Midbrain (tissue), 1 donor: ENCODE results near the gene ZC3H18.
A peak's percentile ranks its signal among the peaks of the same experiment; 100 is the strongest.
"Not testable (repeated sequence)": the region's sequence is repeated elsewhere in the genome, so short reads cannot be mapped to it uniquely, and the experiment has no call there.

Experiments
- DNase-seq: peaks from one replicate; lab custom pipeline; 2025; lab: John Stamatoyannopoulos, UW

ZC3H18 gene

DNA sequence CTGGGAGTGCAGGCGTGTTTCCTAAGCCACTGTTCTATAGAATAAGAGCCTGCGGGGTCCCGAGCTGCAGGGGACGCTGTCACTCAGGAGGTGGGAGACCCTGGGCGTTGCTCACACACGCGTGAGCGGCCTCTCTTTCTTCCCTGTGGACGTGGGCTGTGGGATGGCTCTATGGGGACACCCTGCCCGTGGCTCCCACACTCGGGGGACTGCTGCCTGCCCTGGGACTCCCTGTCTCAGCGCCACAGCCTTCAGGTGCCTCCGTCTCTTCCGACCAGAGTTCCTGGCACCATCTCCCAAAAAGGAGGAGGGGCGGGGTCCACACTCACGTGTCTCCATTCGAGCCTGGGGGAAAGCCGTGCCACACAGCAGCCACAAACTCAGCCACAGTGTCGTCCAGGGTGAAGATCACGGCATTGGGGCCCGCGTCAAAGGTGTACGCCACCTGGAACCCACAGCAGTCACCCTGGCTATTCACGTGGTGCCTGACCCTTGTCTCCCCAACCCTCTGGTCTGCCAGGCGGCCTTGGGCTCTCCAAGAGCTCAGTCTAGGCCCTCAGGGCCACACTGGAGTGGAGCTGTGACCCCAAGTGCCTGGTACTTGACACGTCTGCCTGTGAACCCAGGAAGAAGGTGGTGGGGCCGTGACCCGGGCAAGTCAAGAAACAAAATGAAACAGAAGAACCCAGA lies 84.3 kb downstream of the ZC3H18 start:
- DNase-seq: no peak

DNA sequence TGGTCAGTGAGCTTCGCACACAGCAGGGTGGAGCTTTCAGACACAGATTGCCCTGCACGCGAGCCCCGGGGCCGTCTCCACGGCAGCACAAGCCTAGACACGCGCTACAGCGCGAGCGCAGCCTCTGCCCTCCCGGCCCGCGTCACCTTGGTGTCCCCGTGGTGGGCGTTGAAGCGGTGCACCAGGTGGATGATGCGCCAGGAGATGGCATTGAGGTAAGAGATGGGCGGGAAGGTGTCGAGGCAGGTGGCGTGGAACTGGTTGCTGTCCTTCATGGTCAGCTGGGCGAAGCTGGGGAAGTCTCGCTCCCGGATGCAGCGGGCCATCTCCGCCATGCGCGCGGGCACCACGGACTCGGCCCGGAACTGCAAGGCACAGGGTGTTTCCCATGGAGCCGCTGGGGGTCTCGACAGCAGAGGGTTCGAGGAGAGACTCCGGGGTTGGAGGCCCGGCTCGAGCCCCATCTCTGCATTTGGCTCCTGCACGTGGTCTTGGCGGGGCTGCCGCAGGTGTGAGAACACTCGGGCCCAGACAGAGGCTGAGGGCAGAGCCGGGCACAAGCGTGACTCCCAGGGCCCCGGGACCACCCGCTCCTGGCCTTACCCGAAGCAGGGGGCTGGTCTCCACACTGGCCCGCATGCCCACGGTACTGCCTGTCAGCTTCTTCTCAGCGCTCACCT lies 85.0 kb downstream of the ZC3H18 start:
- no peak for DNase-seq

DNA sequence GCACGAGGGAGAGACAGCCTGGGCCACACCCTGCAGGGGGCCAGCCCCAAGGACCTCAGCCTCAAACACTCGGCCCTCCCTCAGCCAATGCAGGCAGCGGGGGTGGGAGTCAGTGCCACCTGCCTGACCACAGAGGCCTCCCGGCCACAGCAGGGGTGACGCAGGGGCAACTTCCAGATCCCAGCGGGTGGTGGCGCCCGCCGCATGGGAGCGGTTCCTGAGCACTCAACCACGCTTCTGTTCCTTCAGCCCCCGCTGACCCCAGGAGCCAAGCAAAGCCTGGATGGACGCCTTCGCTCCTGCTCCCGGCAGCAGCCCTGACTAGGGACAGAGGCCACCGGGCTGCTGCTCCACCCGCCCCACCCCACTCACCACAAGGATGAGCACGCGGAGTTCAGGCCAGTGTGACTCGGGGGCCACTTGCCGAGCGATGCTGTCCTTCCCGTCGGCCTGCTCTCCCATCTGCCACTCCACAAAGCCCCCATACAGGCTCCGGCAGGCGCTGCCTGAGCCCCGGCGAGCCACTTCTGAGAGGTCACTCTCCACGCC lies 85.6 kb downstream of the ZC3H18 start:
- DNase-seq: no peak

DNA sequence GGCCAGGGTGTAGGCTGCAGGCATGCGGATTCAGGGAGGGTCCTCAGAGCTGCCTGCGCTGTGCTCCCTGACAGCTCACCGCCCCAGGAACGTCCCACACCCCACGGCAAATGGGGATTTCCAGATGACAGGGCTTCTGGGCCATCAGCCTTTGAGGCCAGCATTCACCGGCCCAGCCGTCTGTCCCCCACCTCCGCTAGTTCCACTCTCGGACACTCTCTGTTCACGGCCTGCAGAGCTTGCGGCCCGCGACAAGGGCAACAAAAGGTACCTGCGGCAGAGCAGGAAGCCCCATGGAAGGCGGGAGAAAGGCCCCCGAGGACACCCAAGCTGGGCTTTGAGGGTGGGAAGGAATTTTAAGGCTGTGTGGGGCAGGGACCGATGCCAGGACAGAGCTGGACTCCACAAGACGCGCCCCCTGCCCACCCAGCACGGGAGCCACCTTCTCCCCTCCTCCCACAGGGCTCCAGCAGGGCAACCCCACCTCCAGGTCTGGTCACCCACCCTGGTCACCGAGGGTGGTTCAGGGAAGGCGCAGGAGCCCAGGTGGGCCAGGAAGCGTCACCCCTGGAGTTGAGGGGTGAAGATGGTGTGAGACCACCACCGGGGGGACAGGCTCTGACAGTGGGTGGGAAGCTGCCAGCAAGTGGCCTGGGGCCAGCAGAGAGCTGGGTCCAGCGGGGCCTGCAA lies 86.2 kb downstream of the ZC3H18 start:
- no peak for DNase-seq

DNA sequence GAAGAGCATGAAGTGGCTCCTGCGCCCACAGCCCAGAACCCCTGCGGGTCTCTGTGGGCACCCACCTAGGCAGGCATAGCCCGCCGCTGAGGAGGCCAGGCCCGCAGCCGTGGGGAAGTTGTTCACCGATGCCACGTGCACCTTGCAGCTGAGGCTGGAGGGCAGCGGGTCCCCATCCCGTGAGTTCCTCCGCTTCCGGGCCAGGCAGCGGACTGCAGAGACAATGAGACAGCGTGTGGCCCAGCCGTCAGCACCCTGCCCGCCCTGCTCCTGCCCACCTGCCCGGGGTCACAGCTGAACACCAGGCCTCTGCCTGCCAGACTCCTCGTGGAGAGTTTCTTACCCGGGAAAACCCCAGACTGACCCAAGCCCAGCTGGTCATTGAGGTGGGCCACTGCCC lies 87.2 kb downstream of the ZC3H18 start:
- no peak for DNase-seq

DNA sequence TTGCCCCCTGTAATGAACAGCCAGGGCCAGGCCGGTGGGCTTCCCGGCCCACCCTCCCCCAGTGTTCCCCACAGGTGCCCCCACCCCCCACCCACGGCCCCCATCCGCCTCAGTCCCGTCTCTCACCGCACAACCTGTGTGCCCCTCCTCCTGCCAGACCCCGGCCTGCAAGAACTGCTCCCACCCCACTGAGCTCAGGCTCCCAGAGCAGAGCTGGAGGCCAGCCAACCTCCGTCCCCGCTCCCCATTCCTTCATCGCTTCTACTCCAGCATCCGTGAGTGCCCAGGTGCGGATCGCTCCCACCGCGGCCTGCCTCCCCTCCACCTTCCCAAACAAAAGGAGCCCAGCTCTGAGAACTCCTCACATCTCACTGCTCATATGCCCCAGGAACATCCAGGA lies 88.5 kb downstream of the ZC3H18 start:
- DNase-seq: no peak

DNA sequence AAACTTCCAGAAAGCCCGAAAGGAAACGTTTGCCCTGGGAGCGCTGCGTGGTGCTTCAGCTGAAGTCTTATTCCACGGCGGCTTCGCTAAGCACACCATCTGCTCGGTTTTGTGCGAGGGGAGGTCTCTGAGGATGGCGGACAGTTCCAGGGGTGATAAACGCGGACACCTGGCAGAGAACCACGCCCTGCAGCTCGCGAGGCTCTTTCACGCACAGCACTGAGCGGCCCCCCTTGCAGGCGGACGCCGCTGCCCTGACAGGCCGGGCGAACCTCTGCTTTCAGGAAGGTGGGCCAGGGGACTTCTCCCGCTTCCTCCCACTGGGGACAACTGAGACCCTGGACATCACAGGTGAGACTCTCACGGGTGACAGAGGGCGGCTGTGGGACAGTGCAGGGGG lies 89.0 kb downstream of the ZC3H18 start:
- no peak for DNase-seq

DNA sequence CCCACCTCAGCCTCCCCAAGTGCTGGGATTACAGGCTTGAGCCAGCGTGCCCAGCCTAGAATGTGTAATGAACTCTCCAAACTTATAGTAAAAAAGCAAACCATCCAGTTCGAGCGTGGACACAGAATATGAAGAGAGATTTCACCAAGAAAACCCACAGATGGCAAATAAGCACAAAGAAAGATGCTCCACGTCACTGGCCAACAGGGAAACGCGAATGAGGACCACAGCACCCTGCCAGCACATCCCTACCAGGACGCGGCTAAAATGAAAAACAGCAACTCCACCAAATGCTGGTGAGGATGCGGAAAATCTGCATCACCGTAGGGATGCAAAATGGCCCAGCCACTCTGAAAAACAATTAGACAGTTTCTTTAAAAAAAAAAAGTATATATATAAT lies 91.3 kb downstream of the ZC3H18 start:
- no peak for DNase-seq

DNA sequence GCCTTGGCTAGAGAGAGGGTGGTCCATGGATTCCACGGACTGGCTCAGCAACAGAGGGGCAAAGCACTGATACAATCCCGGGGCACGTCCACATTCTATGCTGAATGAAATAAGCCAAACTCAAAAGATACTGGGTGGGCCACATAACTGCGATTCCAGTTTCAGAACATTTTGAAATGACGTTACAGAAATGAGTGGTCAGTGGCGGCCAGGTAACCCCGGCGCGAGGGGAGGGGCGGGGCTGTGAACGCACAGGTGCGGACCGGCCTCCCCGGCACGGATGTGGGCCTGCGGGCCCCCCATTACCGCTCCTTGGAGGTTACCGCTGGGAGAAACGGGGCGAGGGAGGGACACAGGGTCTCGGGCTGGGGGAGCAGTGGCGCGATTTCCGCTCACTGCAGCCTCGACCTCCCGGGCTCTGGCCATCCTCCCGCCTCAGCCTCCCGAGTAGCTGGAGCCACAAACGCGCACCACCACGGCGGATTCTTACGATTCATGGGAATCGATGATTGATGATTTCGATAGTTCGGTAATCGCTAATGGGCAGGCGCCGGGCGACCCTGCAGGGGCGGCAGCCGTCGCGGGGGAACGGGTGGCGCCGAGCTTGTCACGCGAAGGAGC lies 92.1 kb downstream of the ZC3H18 start:
- DNase-seq: no peak

DNA sequence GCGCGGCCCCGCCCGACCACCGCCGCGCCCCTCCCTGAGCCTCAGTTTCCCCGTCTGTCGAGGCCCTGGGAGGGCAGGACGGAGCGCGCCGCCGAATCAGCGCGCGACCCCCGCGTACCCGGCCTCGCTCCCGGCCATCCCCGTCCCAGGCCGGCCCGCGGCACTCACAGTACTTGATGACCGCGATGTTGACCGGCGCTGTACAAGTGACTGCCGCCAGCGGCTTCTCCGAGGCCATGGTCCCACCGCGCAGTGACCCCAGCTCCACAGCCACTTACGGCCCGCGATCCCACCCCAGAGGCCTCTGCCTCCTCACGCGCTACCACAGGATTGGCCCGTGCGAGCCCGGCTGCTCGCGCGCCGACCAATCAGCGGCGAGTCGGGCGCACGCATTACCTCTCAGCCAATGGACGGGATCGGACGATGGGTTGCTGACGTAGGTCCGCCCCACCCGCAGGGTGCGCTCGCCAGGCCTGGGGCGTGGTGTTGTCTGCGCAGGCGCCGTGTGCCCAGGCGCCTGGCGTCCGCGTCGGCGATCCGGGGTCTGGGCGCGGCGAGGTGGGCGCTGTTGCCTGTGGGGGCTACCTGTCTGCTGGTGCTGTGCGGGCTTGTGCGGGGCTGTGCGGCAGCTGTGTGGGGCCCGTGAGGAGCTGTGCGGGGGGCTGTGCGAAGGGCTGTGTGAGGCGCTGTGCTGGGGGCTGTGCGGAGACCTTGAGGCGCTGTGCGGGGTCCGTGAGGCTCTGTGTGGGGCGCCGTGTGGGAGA lies 92.8 kb downstream of the ZC3H18 start, which contains the start of gene MVD:
TSS of gene MVD (minus strand) at position 249 of the 764 bp plus-strand sequence. CDS start at position 238, 11 bp downstream.
- peak; percentile 99 for DNase-seq

DNA sequence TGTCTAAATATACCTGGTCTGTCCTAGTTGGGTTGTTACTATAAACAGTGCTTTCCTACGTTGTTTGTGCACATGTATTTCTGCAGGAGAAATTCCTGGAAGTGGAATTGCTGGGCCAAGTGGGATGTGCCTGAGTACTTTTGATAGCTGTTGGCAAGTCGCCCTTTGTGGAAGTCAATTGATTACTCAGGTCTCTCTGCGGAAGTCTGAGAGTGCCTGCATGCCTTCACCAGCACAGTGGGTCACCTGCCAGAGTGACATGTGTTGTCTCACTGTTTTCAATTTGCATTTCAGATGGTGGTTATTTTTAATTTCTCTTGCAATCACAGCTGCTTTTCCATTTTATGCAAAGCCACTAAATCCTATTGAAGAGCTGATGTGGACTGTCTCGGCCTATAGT lies 94.9 kb downstream of the ZC3H18 start:
- DNase-seq: no peak

DNA sequence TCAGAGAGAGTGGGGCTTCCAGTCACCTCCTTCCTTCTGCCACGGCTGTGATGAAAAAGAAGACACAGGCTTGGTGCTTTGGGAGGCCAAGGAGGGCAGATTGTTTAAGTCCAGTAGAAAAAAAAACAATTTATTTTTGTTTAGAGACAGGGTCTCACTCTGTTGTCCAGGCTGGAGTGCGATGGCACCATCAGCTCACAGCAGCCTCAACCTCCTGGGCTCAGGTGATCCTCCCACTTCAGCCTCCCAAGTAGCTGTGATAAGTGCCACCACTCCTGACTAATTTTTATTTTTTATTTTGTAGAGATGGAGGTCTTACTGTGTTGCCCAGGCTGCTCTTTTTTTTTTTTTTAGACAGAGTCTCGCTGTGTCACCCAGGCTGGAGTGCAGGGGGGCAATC lies 95.4 kb downstream of the ZC3H18 start:
- no peak for DNase-seq

DNA sequence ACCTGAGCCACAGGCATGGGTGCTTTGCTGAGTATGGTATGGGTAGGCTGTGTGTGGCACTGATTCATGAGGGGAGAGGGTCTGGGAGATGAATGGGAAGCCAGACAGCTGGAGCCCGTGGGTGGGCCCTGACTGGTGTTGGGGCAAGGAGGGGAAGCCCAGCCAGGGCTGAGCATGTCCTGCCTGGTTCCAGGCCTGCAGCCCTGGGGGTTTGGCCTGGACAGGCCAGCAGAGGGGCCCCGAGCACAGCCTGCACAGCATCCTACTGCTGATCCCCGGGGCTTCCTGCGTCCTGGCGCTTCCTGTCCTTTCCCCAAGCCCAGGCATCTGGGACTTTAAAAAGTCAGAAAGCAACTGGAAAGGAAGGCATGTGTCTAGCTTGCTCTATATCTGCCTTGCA lies 97.3 kb downstream of the ZC3H18 start:
- no peak for DNase-seq

DNA sequence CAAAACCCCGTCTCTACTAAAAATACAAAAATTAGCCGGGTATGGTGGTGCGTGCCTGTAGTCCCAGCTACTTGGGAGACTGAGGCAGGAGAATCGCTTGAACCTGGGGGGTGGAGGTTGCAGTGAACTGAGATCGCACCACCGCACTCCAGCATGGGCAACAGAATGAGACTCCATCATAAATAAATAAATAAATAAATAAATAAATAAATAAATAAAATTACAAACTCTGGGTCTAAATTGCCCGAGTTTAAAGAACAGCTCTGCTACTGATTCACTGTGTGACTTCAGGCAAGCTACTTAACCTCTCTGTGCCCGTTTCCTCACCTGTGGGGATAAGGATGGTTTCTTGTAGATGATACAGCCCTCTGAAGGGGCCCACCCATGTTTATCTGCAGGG lies 99.3 kb downstream of the ZC3H18 start:
- DNase-seq: not testable (repeated sequence)

DNA sequence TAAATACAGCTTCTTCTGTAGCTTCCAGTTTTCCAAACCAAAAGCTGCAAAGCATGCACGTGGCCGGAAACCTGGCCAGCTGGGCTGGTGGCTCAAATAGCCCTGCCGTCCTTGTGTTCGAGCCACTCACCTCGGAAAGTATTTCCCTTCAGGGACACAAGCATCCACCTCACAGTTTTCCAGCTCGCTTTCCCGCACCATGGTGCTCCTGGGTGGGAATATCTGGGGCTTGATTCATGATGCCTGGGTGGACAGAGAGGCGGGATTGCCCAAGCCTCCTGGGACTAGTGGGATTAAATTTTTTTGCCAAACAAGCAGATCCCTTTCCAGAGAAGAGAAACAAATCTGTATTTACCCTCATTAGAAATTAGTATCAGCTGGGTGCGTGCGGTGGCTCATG lies 99.8 kb downstream of the ZC3H18 start:
- no peak for DNase-seq

DNA sequence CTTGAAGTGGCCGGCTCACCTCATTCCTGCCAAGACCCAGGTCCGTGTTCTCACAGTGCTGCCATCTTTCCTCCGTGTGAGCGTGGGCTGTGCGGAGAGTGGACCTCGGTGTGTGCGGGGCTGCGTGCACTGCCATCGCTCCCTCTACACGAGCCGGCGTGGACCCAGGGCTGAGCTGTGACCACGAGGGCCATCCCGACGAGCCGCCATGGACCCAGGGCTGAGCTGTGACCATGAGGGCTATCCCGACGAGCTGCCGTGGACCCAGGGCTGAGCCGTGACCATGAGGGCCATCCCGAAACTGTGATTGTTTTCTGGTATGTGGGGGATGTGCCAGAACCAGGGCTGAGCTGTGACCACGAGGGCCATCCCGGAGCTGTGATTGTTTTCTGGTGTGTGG lies 101.6 kb downstream of the ZC3H18 start:
- DNase-seq: no peak

DNA sequence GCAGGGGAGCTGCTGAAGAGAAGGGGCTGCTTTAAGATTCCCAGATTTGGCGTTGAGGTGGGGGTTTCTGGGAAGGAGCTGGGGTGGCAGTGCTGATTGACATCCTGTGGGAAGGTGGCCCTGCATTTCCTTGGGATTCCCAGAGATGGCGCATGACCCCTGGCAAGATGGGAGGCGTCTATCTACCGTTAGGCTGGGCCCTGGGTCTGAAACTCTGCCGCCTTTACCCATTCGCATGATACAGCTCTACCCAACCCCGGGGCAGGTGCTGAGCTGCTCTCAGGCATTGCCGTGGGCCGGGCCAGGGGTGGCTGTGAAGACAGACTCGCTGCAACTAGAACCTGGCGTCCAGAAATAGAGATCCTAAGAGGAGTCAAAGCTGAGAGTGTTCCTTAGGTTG lies 102.6 kb downstream of the ZC3H18 start:
- DNase-seq: no peak

DNA sequence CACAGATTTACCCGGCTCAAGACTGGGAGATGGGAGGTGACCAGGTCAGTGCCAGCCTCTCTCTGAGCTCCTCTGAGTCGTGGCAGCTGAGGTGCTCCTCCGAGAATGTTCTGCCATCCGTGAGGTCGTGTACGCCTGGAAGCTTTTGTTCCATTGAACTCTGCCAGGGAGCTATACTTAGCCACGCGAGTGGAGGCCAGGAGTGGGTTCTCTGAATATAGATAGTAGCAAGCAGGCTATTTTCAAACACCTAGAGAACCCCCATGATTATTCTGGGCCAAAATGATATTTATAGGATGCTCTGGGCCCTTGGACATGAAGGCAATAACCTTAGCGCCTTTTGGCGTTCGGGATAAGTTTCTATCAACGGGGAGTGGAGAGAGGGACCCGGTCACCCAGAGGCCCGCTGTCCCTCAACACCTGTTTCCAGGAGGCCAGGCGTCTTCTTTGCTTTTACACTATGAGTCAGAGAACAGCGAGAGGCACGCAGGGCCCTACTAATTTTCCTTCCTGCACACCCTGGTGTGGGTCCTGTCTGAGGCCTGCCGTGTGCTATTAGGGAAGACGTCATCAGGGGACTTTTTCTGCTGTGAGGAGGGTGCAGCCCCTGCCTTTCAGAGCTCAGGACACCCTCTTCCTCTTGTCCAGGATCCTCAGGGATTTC lies 103.6 kb downstream of the ZC3H18 start:
- no peak for DNase-seq

DNA sequence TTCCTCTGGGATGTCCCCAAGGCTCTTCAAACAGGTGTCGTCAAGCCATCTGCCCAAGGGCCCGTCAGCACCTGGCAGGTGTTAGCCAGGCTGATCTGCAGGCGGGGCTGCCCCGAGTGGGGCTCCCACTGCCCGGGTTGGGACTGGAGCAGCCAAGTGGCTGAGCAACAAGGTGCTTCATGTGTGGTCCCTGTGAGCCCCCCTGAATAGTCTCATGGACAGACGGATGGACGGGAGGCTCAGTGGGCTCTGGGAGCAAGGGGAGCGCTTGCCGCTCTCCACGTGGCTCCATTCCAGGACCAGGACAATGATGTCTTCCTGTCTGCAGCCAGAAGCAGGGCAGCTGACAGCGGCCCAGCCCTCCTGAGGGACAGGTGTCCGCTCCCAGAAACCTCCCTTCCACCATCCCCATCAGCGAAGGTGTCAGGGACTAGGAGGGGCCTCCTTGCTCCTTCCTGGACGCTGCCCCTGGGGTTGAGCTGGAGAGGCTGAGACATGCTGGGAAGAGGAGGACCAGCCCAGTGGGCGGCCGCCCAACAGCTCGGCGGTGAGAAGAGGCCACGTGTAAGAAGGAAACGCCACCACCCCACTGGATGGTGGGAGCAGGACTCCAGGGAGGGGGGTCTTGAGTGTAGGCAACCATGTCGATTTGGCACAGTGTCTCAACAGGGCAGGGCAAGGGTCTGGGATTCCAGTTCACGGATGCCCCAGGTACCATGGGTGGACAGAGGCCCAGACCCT lies 106.5 kb downstream of the ZC3H18 start:
- DNase-seq: no peak

DNA sequence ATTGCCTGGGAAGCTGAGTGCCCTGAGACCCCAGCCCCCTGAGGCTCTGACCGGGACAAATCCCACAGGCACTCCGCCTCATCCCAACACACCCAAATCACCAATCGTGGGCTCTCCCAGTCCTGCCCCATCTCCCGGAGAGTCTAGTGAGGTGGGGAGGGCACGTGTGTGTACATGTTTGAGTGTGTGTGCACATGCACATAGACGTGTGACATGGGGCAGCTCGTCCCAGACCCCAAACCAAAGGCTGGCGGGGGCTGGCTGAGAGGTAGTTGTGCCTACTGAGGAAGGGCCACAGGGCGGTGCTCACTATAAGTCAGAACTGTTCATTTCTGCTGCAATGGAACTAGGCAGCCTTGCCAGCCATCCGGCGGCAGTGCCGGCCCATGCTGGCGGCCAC lies 107.5 kb downstream of the ZC3H18 start:
- no peak for DNase-seq
